Left lung (tissue), 10 donors: Measurements from ENCODE around the gene CNPPD1. TPM values are rescaled to one million over a fixed set of nuclear protein-coding genes. Genes with fewer than 3 reads are reported as not detected.

Experiments used
- ATAC-seq: fragments of 200-7000 bp; cut with Tn5 transposase; one replicate; pipeline ENCODE4 v1.9.1; 2020; ENCODE audit warnings: moderate library complexity
- DNase-seq, 4 donors: peaks; one replicate each; pipeline ENCODE4 v3.0.0-alpha.2; 2013 to 2020
- H3K27ac ChIP-seq, 2 donors: fragments of 200-600 bp; sonication (generic) in 1 of 2; one replicate each; pipeline versions ENCODE4 v1.5.0 to v1.8.0; 2020 to 2021
- H3K27me3 ChIP-seq, 2 donors: fragments of 200-600 bp; sonication (generic) in 1 of 2; one replicate each; pipeline versions ENCODE4 v1.5.0 to v1.8.0; 2020 to 2021
- H3K36me3 ChIP-seq, 2 donors: fragments of 200-600 bp; sonication (generic) in 1 of 2; one replicate each; pipeline versions ENCODE4 v1.5.0 to v1.8.0; 2020 to 2021
- H3K4me1 ChIP-seq, 2 donors: fragments of 200-600 bp; one replicate each; pipeline ENCODE4 v1.8.0; 2021
- H3K4me3 ChIP-seq, 2 donors: fragments of 200-600 bp; sonication (generic) in 1 of 2; one replicate each; pipeline versions ENCODE4 v1.5.0 to v1.8.0; 2020 to 2021; ENCODE audit warnings: mild to moderate bottlenecking in 1 of 2
- H3K9me3 ChIP-seq, 2 donors: fragments of 200-600 bp; sonication (generic) in 1 of 2; one replicate each; pipeline versions ENCODE4 v1.5.0 to v1.8.0; 2020 to 2021
- intact Hi-C, 2 donors: fragments of 100-400 bp; cut with DNase I; formaldehyde crosslinking; loops; one replicate each; pipeline versions ENCODE4 v1.11.2 to v1.14.2; 2022
- polyA plus RNA-seq, 6 donors: library from polyadenylated mRNA; unstranded; fragments of 120-200 nt; gene quantifications; one replicate each; pipeline ENCODE4 v1.2.1, GENCODE V29; 2013; ENCODE audit not compliant: insufficient read length in 6 of 6
- total RNA-seq, 2 donors: library from RNA; stranded (reverse); fragmentation: NEBNext Ultra II Directional; extraction: Animal tissue kit (Norgen Biotek cat#: 25700); gene quantifications; one replicate each; pipeline ENCODE4 v1.2.1, GENCODE V29; 2021
- TF ChIP-seq, protein P1 (sequence below), 2 donors: fragments of 200-600 bp; sonication (generic) in 1 of 2; IDR thresholded peaks; one replicate each; pipeline versions ENCODE4 v1.5.0 to v1.8.0; 2021; ENCODE audit warnings: antibody characterized with exemption in 2 of 2
- donor health status: DM: no; HTN: yes; CAD: no.
- donor health status: DM: no; HTN: no; CAD: no.

The CNPPD1 gene
- total and polyA plus RNA-seq, 8 donors, result 34.6 to 68.2 (median 42.0) TPM

GRCh38 chr2:219131327-219131726 lies 45.4 kb downstream of the CNPPD1 start:
- Histone ChIP-seq H3K27ac (no peak overlapping the region), H3K9me3 (no peaks in the 10 kb centered on the region), H3K27me3 (no peaks in the 10 kb centered on the region), H3K4me3 (no peak overlapping the region), H3K36me3 (no peaks in the 10 kb centered on the region), H3K4me1 (no peaks in the 10 kb centered on the region)
- TF ChIP-seq, protein P1, sequence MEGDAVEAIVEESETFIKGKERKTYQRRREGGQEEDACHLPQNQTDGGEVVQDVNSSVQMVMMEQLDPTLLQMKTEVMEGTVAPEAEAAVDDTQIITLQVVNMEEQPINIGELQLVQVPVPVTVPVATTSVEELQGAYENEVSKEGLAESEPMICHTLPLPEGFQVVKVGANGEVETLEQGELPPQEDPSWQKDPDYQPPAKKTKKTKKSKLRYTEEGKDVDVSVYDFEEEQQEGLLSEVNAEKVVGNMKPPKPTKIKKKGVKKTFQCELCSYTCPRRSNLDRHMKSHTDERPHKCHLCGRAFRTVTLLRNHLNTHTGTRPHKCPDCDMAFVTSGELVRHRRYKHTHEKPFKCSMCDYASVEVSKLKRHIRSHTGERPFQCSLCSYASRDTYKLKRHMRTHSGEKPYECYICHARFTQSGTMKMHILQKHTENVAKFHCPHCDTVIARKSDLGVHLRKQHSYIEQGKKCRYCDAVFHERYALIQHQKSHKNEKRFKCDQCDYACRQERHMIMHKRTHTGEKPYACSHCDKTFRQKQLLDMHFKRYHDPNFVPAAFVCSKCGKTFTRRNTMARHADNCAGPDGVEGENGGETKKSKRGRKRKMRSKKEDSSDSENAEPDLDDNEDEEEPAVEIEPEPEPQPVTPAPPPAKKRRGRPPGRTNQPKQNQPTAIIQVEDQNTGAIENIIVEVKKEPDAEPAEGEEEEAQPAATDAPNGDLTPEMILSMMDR (IDR thresholded peaks at IDR 0.05), result no peak
- DNase-seq (no peak), ATAC-seq (no peak)
- intact Hi-C loops, result no loop called here

- no peak for ATAC-seq
- intact Hi-C loops, result loop anchor here in 1 of 2 donors (10.0 kb wide), 1 partner anchor 75 kb away; no protein-coding TSS in a partner anchor
- no peak overlapping the region for H3K4me3 ChIP-seq
- H3K27me3 ChIP-seq, result no peaks in the 10 kb centered on the region
- H3K27ac ChIP-seq, result no peak overlapping the region
- no peaks in the 10 kb centered on the region for H3K9me3 ChIP-seq
- H3K36me3 ChIP-seq, result no peaks in the 10 kb centered on the region
- peaks cover 3 to 14% of the 10 kb centered on the region in 2 donors for H3K4me1 ChIP-seq
- TF ChIP-seq, protein P1 (IDR thresholded peaks at IDR 0.05), result no peak
- DNase-seq, result no peak
These were observed 47.1 kb downstream of the CNPPD1 start for GRCh38 chr2:219129589-219129988.

DNA sequence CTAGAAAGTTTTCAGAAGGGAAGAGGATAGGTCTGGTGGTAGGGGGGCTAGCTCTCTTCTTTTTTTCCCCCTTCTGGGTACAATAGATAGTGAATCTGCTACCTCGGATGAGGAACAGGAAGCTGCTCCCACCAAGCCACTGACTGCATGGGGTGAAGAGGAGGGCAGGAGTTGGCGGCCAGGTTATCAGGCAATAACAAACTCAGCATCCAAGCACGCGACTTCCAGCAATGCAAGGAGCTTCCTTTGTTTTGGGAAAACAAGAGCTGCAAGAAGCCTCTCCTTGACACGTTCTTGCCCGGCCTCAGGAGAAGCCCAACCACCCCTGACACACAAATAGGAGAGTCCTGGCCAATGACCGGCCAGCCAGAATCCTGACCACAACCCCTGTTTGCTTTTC lies 48.3 kb downstream of the CNPPD1 start:
- H3K4me1 ChIP-seq, result peaks cover 12 to 20% of the 10 kb centered on the region in 2 donors
- no peaks in the 10 kb centered on the region for H3K36me3 ChIP-seq
- intact Hi-C loops, result loop anchor here in 1 of 2 donors (10.0 kb wide), 1 partner anchor 74 kb away; no protein-coding TSS in a partner anchor
- no peaks in the 10 kb centered on the region for H3K9me3 ChIP-seq
- no peak overlapping the region for H3K4me3 ChIP-seq
- H3K27ac ChIP-seq, result no peak overlapping the region
- no peak for ATAC-seq
- no peaks in the 10 kb centered on the region for H3K27me3 ChIP-seq
- DNase-seq, result no peak
- TF ChIP-seq, protein P1 (IDR thresholded peaks at IDR 0.05), result no peak

DNA sequence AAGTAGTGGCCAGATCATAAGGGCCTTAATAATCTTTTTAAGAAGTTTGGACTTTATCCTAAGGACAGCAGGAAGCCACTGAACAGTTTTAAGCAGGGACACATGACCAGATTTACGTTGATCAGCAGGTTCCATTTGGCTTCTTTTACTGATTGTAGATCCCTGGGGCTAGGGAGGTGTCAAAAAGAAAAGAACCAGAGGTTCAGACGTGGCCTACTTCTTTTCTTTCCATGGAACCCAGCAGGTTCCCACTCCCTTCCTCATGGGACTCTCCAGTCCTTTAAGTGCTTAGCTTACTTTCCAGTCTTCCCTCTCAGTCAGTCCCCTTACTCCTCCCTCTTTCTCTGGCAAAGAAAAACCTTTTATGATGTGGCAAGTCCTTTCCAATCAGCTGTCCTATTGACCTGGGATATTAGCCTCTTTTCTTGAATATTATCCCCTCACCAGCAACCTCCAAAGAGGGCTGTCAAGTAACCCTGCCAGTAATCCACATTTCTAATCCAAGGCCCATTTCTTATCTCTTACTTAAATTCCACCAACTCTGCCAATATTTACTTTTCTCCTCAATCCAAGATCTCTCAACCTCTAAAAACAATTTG lies 49.6 kb downstream of the CNPPD1 start:
- intact Hi-C loops, result loop anchor here in 1 of 2 donors (10.0 kb wide), 1 partner anchor 72 kb away; no protein-coding TSS in a partner anchor
- Histone ChIP-seq H3K36me3 (no peaks in the 10 kb centered on the region), H3K27me3 (no peaks in the 10 kb centered on the region), H3K27ac (peak overlapping the region in 1 of 2 donors; percentile 55), H3K9me3 (no peaks in the 10 kb centered on the region), H3K4me1 (peaks cover 14 to 24% of the 10 kb centered on the region in 2 donors), H3K4me3 (no peak overlapping the region)
- TF ChIP-seq, protein P1 (IDR thresholded peaks at IDR 0.05), result no peak
- ATAC-seq (peak; percentile 22), DNase-seq (no peak)

- intact Hi-C loops, result loop anchor here in 1 of 2 donors (10.0 kb wide), 1 partner anchor 72 kb away; no protein-coding TSS in a partner anchor
- Histone ChIP-seq H3K9me3 (no peaks in the 10 kb centered on the region), H3K27ac (peak overlapping the region in 1 of 2 donors; percentile 55), H3K4me3 (no peak overlapping the region), H3K36me3 (no peaks in the 10 kb centered on the region), H3K27me3 (no peaks in the 10 kb centered on the region), H3K4me1 (peaks cover 16 to 24% of the 10 kb centered on the region in 2 donors)
- peak; percentile 35 for ATAC-seq
- no peak for DNase-seq
- TF ChIP-seq, protein P1 (IDR thresholded peaks at IDR 0.05), result no peak
These were observed 50.2 kb downstream of the CNPPD1 start for GRCh38 chr2:219126555-219126954.
